GM12878 (cell line): ENCODE measurements around the gene GRIP2.

Source experiments
- CBX5 ChIP-seq: sonication (generic); IDR thresholded peaks from 2 replicates; pipeline ENCODE4 v1.6.1; 2016; ENCODE audit warnings: low read depth, moderate library complexity, mild to moderate bottlenecking, inconsistent platforms
- CEBPB ChIP-seq, 2 experiments: fragments of 150-350 bp in 1 of 2; IDR thresholded peaks; 2 replicates each; pipeline ENCODE4 v1.6.1; 2012 to 2014; ENCODE audit warnings: low read depth in 2 of 2, low read length in 2 of 2, borderline replicate concordance in 1 of 2, inconsistent platforms in 1 of 2
- CREB1 ChIP-seq: IDR thresholded peaks from 2 replicates; pipeline ENCODE4 v1.6.1; 2012; ENCODE audit warnings: low read depth, mild to moderate bottlenecking, inconsistent platforms
- CTCF ChIP-seq, 3 experiments: IDR thresholded peaks in 2 of 3; conservative IDR thresholded peaks in 1 of 3; 2 replicates each; pipeline ENCODE4 v1.5.1; 2011; ENCODE audit warnings: low read depth in 3 of 3, low read length in 3 of 3, mild to moderate bottlenecking in 3 of 3, control low read depth in 2 of 3, moderate library complexity in 2 of 3, inconsistent platforms in 1 of 3, mixed read lengths in 1 of 3; ENCODE audit not compliant: control insufficient read depth in 2 of 3, insufficient read depth in 1 of 3; ENCODE audit errors: extremely low read depth in 1 of 3
- EED ChIP-seq: sonication (generic); IDR thresholded peaks from 2 replicates; pipeline ENCODE4 v1.6.1; 2016; ENCODE audit warnings: antibody characterized with exemption, low read depth
- KDM1A ChIP-seq: fragments of 200-600 bp; sonication (generic); IDR thresholded peaks from 2 replicates; pipeline ENCODE4 v1.6.1; 2016; ENCODE audit warnings: borderline replicate concordance
- MXI1 ChIP-seq: fragments of 150-350 bp; IDR thresholded peaks from 2 replicates; pipeline ENCODE4 v1.6.1; 2011; ENCODE audit warnings: low read depth, mild to moderate bottlenecking, inconsistent platforms, low read length, improper control_type of control experiment
- MYC ChIP-seq: IDR thresholded peaks from 2 replicates; pipeline ENCODE4 v1.6.1; 2011; ENCODE audit warnings: mild to moderate bottlenecking, low read length, moderate library complexity, inconsistent platforms; ENCODE audit not compliant: insufficient read depth, insufficient replicate concordance, insufficient read length, severe bottlenecking
- NRF1 ChIP-seq: conservative IDR thresholded peaks from 2 replicates; pipeline ENCODE4 v1.6.1; 2011; ENCODE audit warnings: mild to moderate bottlenecking, low read depth, low read length, improper control_type of control experiment
- POLR2A ChIP-seq: IDR thresholded peaks from 2 replicates; pipeline ENCODE4 v1.6.1; 2011; ENCODE audit warnings: low read depth, mild to moderate bottlenecking, low read length
- TF ChIP-seq, protein P1 (sequence below): IDR thresholded peaks from 2 replicates; pipeline ENCODE4 v1.6.1; 2011; ENCODE audit warnings: low read depth, mild to moderate bottlenecking, low read length, moderate library complexity, borderline replicate concordance; ENCODE audit errors: extremely low read depth
- TF ChIP-seq, protein P2 (sequence below): fragments of 450-650 bp; IDR thresholded peaks from 2 replicates; pipeline ENCODE4 v1.6.1; 2018; ENCODE audit warnings: mild to moderate bottlenecking, low read depth, moderate library complexity; ENCODE audit not compliant: partially characterized antibody

DNA sequence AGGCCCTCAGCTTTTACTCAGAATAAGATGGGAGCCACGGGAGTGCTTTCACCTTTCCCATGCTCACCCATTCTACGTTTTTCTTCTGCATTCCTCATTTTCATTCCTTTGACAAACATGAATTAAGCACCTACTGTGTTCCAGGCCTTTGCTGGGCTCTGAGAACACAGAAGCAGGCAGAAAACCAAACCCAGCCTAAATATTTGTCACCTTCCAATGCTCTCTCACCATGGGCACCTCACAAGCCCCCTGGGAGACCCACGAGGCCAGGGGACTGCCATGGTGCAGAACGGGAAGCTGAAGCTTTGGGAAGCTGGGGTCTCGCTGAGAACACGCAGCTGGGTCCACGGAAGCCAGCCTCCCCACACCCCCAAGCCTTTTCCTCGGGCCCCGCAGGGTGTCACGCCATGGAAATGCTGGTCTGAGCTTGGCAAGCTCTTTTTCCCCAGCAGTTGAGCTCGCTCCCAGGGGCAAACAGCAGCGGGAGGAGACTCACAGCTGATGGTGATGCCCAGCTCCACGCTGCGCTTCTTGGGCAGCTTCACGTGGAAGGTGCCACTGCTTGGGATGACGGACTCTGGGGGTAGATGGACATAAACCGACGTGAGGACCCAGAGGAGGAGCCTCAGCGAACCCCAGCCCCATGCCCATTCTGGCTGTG is 27.7 kb downstream of the GRIP2 start:
- no peak for TF ChIP-seq POLR2A
- no peak for TF ChIP-seq CEBPB (IDR thresholded peaks at IDR 0.05; ENCODE audit: borderline replicate concordance in 1 of 2, low read depth in 2 of 2, low read length in 2 of 2)
- TF ChIP-seq MYC = no peak
- no peak for TF ChIP-seq EED
- no peak for TF ChIP-seq CREB1
- TF ChIP-seq KDM1A = no peak
- no peak for TF ChIP-seq CTCF (IDR thresholded peaks at IDR 0.05 in 2 of 3, conservative IDR thresholded peaks at IDR 0.05 in 1 of 3; ENCODE audit: control insufficient read depth in 2 of 3, extremely low read depth in 1 of 3, insufficient read depth in 1 of 3, low read depth in 3 of 3, low read length in 3 of 3)
- no peak for TF ChIP-seq MXI1
- TF ChIP-seq, protein P1, sequence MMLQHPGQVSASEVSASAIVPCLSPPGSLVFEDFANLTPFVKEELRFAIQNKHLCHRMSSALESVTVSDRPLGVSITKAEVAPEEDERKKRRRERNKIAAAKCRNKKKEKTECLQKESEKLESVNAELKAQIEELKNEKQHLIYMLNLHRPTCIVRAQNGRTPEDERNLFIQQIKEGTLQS = no peak
- TF ChIP-seq, protein P2, sequence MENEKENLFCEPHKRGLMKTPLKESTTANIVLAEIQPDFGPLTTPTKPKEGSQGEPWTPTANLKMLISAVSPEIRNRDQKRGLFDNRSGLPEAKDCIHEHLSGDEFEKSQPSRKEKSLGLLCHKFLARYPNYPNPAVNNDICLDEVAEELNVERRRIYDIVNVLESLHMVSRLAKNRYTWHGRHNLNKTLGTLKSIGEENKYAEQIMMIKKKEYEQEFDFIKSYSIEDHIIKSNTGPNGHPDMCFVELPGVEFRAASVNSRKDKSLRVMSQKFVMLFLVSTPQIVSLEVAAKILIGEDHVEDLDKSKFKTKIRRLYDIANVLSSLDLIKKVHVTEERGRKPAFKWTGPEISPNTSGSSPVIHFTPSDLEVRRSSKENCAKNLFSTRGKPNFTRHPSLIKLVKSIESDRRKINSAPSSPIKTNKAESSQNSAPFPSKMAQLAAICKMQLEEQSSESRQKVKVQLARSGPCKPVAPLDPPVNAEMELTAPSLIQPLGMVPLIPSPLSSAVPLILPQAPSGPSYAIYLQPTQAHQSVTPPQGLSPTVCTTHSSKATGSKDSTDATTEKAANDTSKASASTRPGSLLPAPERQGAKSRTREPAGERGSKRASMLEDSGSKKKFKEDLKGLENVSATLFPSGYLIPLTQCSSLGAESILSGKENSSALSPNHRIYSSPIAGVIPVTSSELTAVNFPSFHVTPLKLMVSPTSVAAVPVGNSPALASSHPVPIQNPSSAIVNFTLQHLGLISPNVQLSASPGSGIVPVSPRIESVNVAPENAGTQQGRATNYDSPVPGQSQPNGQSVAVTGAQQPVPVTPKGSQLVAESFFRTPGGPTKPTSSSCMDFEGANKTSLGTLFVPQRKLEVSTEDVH = no peak
- no peak for TF ChIP-seq CBX5
- no peak for TF ChIP-seq NRF1
